ENCODE data around the gene BCKDHB.

DNA sequence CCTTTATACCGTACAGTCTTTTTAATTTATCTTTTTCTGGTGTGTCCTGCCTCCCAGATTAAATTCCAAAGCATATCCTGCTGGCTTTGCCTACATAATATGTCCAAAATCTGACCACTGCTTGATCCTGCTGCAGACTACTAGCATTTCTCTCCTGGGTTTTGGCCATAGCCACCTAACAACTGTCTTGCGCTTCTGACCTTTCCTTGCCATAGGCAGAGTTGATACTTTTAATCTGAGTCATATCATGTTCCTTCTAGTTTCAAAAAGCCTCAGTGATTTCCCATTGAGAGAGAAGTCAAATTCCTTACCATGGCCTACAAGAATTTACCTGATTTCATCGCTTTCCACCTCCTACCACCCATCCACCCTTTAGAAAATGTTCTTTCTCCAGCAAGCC is 104.8 kb downstream of the BCKDHB start:
- TF ChIP-seq, protein P1, sequence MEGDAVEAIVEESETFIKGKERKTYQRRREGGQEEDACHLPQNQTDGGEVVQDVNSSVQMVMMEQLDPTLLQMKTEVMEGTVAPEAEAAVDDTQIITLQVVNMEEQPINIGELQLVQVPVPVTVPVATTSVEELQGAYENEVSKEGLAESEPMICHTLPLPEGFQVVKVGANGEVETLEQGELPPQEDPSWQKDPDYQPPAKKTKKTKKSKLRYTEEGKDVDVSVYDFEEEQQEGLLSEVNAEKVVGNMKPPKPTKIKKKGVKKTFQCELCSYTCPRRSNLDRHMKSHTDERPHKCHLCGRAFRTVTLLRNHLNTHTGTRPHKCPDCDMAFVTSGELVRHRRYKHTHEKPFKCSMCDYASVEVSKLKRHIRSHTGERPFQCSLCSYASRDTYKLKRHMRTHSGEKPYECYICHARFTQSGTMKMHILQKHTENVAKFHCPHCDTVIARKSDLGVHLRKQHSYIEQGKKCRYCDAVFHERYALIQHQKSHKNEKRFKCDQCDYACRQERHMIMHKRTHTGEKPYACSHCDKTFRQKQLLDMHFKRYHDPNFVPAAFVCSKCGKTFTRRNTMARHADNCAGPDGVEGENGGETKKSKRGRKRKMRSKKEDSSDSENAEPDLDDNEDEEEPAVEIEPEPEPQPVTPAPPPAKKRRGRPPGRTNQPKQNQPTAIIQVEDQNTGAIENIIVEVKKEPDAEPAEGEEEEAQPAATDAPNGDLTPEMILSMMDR (optimal IDR thresholded peaks at IDR 0.05 in 1 of 3, IDR thresholded peaks at IDR 0.05 in 1 of 3, conservative IDR thresholded peaks at IDR 0.05 in 1 of 3; ENCODE audit: extremely low read depth in 1 of 3, insufficient read depth in 2 of 3, low read length in 3 of 3) = no peak
- no peak for TF ChIP-seq EZH2 (IDR thresholded peaks at IDR 0.05; ENCODE audit: low read length)
